ENCODE data around the gene INA.

Gene INA

GRCh38 chr10:103232131-103232673, 44.7 kb upstream of the INA start:
- DNase-seq: no peak
- H3K27ac ChIP-seq (ENCODE audit: low read length): no peak overlapping the region
- no peaks in the 10 kb centered on the region for H3K9me2 ChIP-seq (replicated peaks; ENCODE audit: insufficient read depth, low read length)
- TF ChIP-seq EZH2phosphoT487 (IDR thresholded peaks at IDR 0.05; ENCODE audit: low read length): no peak
- no peak for TF ChIP-seq CTCF (IDR thresholded peaks at IDR 0.05; ENCODE audit: low read length)
- TF ChIP-seq EZH2 (optimal IDR thresholded peaks at IDR 0.05; ENCODE audit: low read depth, low read length): no peak
- H3F3A ChIP-seq (ENCODE audit: insufficient read depth, low read length): no peaks in the 10 kb centered on the region
- H3K4me3 ChIP-seq (ENCODE audit: low read length): no peak overlapping the region
- H3K27me3 ChIP-seq (replicated peaks; ENCODE audit: insufficient read depth, low read length): no peaks in the 10 kb centered on the region
- no peak overlapping the region for H2AFZ ChIP-seq (ENCODE audit: low read length)
- no peak overlapping the region for H3K4me2 ChIP-seq (ENCODE audit: low read depth, low read length)
- H3K9ac ChIP-seq (ENCODE audit: low read length): no peak overlapping the region
- H4K20me1 ChIP-seq (ENCODE audit: insufficient read depth, low read length): no peaks in the 10 kb centered on the region
- no peaks in the 10 kb centered on the region for H3K4me1 ChIP-seq (ENCODE audit: low read length)
- H3K9me3 ChIP-seq (replicated peaks; ENCODE audit: insufficient read depth, low read length): no peaks in the 10 kb centered on the region
- H3K36me3 ChIP-seq (replicated peaks; ENCODE audit: insufficient read depth, low read length): no peaks in the 10 kb centered on the region
- no peaks in the 10 kb centered on the region for H3K79me2 ChIP-seq (ENCODE audit: low read length)

GRCh38 chr10:103232772-103233488, 44.0 kb upstream of the INA start:
- Histone ChIP-seq H3K9me2 (replicated peaks; ENCODE audit: insufficient read depth, low read length) (no peaks in the 10 kb centered on the region), H3K9me3 (replicated peaks; ENCODE audit: insufficient read depth, low read length) (no peaks in the 10 kb centered on the region), H3F3A (ENCODE audit: insufficient read depth, low read length) (no peaks in the 10 kb centered on the region), H3K9ac (ENCODE audit: low read length) (no peak overlapping the region), H3K27me3 (replicated peaks; ENCODE audit: insufficient read depth, low read length) (no peaks in the 10 kb centered on the region), H4K20me1 (ENCODE audit: insufficient read depth, low read length) (no peaks in the 10 kb centered on the region), H2AFZ (ENCODE audit: low read length) (no peak overlapping the region), H3K36me3 (replicated peaks; ENCODE audit: insufficient read depth, low read length) (no peaks in the 10 kb centered on the region), H3K4me1 (ENCODE audit: low read length) (no peaks in the 10 kb centered on the region), H3K27ac (ENCODE audit: low read length) (no peak overlapping the region), H3K4me2 (ENCODE audit: low read depth, low read length) (no peak overlapping the region), H3K79me2 (ENCODE audit: low read length) (no peaks in the 10 kb centered on the region), H3K4me3 (ENCODE audit: low read length) (no peak overlapping the region)
- TF ChIP-seq EZH2 (optimal IDR thresholded peaks at IDR 0.05; ENCODE audit: low read depth, low read length) (no peak), CTCF (IDR thresholded peaks at IDR 0.05; ENCODE audit: low read length) (no peak), EZH2phosphoT487 (IDR thresholded peaks at IDR 0.05; ENCODE audit: low read length) (no peak)
- DNase-seq: no peak

- no peaks in the 10 kb centered on the region for H3K36me3 ChIP-seq (replicated peaks; ENCODE audit: insufficient read depth, low read length)
- H2AFZ ChIP-seq (ENCODE audit: low read length): no peak overlapping the region
- 0 out of 2 replicates have a peak, but pooled peaks cover 3% of the 10 kb centered on the region for H3F3A ChIP-seq (ENCODE audit: insufficient read depth, low read length)
- DNase-seq: no peak
- no peak overlapping the region for H3K27ac ChIP-seq (ENCODE audit: low read length)
- no peaks in the 10 kb centered on the region for H3K79me2 ChIP-seq (ENCODE audit: low read length)
- H4K20me1 ChIP-seq (ENCODE audit: insufficient read depth, low read length): no peaks in the 10 kb centered on the region
- no peaks in the 10 kb centered on the region for H3K27me3 ChIP-seq (replicated peaks; ENCODE audit: insufficient read depth, low read length)
- peaks cover 7% of the 10 kb centered on the region for H3K4me1 ChIP-seq (ENCODE audit: low read length)
- no peak overlapping the region for H3K9ac ChIP-seq (ENCODE audit: low read length)
- no peaks in the 10 kb centered on the region for H3K9me2 ChIP-seq (replicated peaks; ENCODE audit: insufficient read depth, low read length)
- H3K4me2 ChIP-seq (ENCODE audit: low read depth, low read length): no peak overlapping the region
- H3K4me3 ChIP-seq (ENCODE audit: low read length): no peak overlapping the region
- no peaks in the 10 kb centered on the region for H3K9me3 ChIP-seq (replicated peaks; ENCODE audit: insufficient read depth, low read length)
- no peak for TF ChIP-seq EZH2phosphoT487 (IDR thresholded peaks at IDR 0.05; ENCODE audit: low read length)
- TF ChIP-seq EZH2 (optimal IDR thresholded peaks at IDR 0.05; ENCODE audit: low read depth, low read length): no peak
- no peak for TF ChIP-seq CTCF (IDR thresholded peaks at IDR 0.05; ENCODE audit: low read length)
Observed at GRCh38 chr10:103235775-103236174, 41.2 kb upstream of the INA start.
